ENCODE data around the gene RSPRY1.

- no peak for TF ChIP-seq CTCF (IDR thresholded peaks at IDR 0.05; ENCODE audit: low read length)
- no peak for TF ChIP-seq EZH2phosphoT487 (IDR thresholded peaks at IDR 0.05; ENCODE audit: low read length)
- no peak for TF ChIP-seq EZH2 (optimal IDR thresholded peaks at IDR 0.05; ENCODE audit: low read depth, low read length)
These were observed 36.7 kb upstream of the RSPRY1 start for GRCh38 chr16:57149391-57149790.

Measured in MM.1S (cell line).